Muscle layer of colon (tissue), 2 donors: ENCODE results near the gene CRNN.

Experiments
- H3K27ac ChIP-seq: one replicate; pipeline ENCODE4 v1.7.0; 2013; ENCODE audit warnings: low read depth, mild to moderate bottlenecking, low read length, moderate library complexity
- H3K27me3 ChIP-seq, 2 donors: one replicate each; pipeline ENCODE4 v1.7.0; 2013; ENCODE audit warnings: low read length in 2 of 2, mild to moderate bottlenecking in 2 of 2; ENCODE audit not compliant: insufficient read depth in 2 of 2, control insufficient read depth in 1 of 2
- H3K36me3 ChIP-seq: one replicate; pipeline ENCODE4 v1.7.0; 2013; ENCODE audit warnings: mild to moderate bottlenecking, low read length; ENCODE audit not compliant: insufficient read depth
- H3K4me1 ChIP-seq: one replicate; pipeline ENCODE4 v1.7.0; 2013; ENCODE audit warnings: mild to moderate bottlenecking, low read length; ENCODE audit not compliant: insufficient read depth
- H3K4me3 ChIP-seq, 2 donors: one replicate each; pipeline ENCODE4 v1.7.0; 2013; ENCODE audit warnings: low read length in 2 of 2, low read depth in 1 of 2, mild to moderate bottlenecking in 1 of 2, moderate library complexity in 1 of 2
- H3K9ac ChIP-seq: one replicate; pipeline ENCODE4 v1.7.0; 2013; ENCODE audit warnings: low read length
- H3K9me3 ChIP-seq: one replicate; pipeline ENCODE4 v1.7.0; 2013; ENCODE audit warnings: mild to moderate bottlenecking, low read length
- donor health status: abdominal sarcoma.
- donor health status: Adenocarcinoma of cecum.

The CRNN gene

GRCh38 chr1:152415454-152416227 is 1.6 kb upstream of the CRNN start:
- H3K27me3 ChIP-seq = no peaks in the 10 kb centered on the region
- peaks cover 7% of the 10 kb centered on the region for H3K4me1 ChIP-seq
- no peaks in the 10 kb centered on the region for H3K36me3 ChIP-seq
- H3K9ac ChIP-seq = no peak overlapping the region
- no peak overlapping the region for H3K4me3 ChIP-seq
- no peaks in the 10 kb centered on the region for H3K9me3 ChIP-seq
- no peak overlapping the region for H3K27ac ChIP-seq

GRCh38 chr1:152412756-152413155 is 1.3 kb downstream of the CRNN start:
- no peaks in the 10 kb centered on the region for H3K27me3 ChIP-seq
- H3K9me3 ChIP-seq = no peaks in the 10 kb centered on the region
- H3K27ac ChIP-seq = no peak overlapping the region
- H3K9ac ChIP-seq = no peak overlapping the region
- no peak overlapping the region for H3K4me3 ChIP-seq
- no peaks in the 10 kb centered on the region for H3K36me3 ChIP-seq
- H3K4me1 ChIP-seq = peaks cover 12% of the 10 kb centered on the region

- Histone ChIP-seq H3K9ac (no peak overlapping the region), H3K27ac (no peak overlapping the region), H3K36me3 (no peaks in the 10 kb centered on the region), H3K4me3 (no peak overlapping the region), H3K4me1 (peaks cover 12% of the 10 kb centered on the region), H3K9me3 (no peaks in the 10 kb centered on the region), H3K27me3 (no peaks in the 10 kb centered on the region)
These were observed 2.9 kb downstream of the CRNN start for GRCh38 chr1:152411134-152411533.

- Histone ChIP-seq H3K4me1 (peaks cover 12% of the 10 kb centered on the region), H3K9ac (no peak overlapping the region), H3K27ac (no peak overlapping the region), H3K36me3 (no peaks in the 10 kb centered on the region), H3K9me3 (no peaks in the 10 kb centered on the region), H3K27me3 (no peaks in the 10 kb centered on the region), H3K4me3 (no peak overlapping the region)
These were observed 3.5 kb downstream of the CRNN start for GRCh38 chr1:152410599-152410998.

- no peaks in the 10 kb centered on the region for H3K36me3 ChIP-seq
- no peaks in the 10 kb centered on the region for H3K9me3 ChIP-seq
- H3K27me3 ChIP-seq = no peaks in the 10 kb centered on the region
- peaks cover 12% of the 10 kb centered on the region for H3K4me1 ChIP-seq
- no peak overlapping the region for H3K4me3 ChIP-seq
- H3K9ac ChIP-seq = no peak overlapping the region
- no peak overlapping the region for H3K27ac ChIP-seq
These were observed 4.0 kb downstream of the CRNN start for GRCh38 chr1:152410028-152410427.

GRCh38 chr1:152408664-152409063 is 5.4 kb downstream of the CRNN start:
- Histone ChIP-seq H3K27me3 (no peaks in the 10 kb centered on the region), H3K27ac (no peak overlapping the region), H3K9ac (no peak overlapping the region), H3K4me1 (peaks cover 12% of the 10 kb centered on the region), H3K36me3 (no peaks in the 10 kb centered on the region), H3K4me3 (no peak overlapping the region), H3K9me3 (no peaks in the 10 kb centered on the region)

- Histone ChIP-seq H3K4me3 (no peak overlapping the region), H3K36me3 (no peaks in the 10 kb centered on the region), H3K9me3 (no peaks in the 10 kb centered on the region), H3K4me1 (no peaks in the 10 kb centered on the region), H3K9ac (no peak overlapping the region), H3K27me3 (no peaks in the 10 kb centered on the region), H3K27ac (no peak overlapping the region)
These were observed 15.0 kb downstream of the CRNN start for GRCh38 chr1:152398812-152399698.

- H3K27me3 ChIP-seq = no peaks in the 10 kb centered on the region
These were observed 16.6 kb downstream of the CRNN start for GRCh38 chr1:152397474-152397873.

GRCh38 chr1:152394151-152394550 is 19.9 kb downstream of the CRNN start:
- Histone ChIP-seq H3K27me3 (no peaks in the 10 kb centered on the region), H3K4me3 (no peak overlapping the region), H3K27ac (no peak overlapping the region), H3K4me1 (no peaks in the 10 kb centered on the region), H3K9ac (no peak overlapping the region), H3K9me3 (no peaks in the 10 kb centered on the region), H3K36me3 (no peaks in the 10 kb centered on the region)

More at GRCh38 chr1:152397474-152397873, 16.6 kb downstream of the CRNN start:
- no peak overlapping the region for H3K4me3 ChIP-seq
- H3K27ac ChIP-seq = no peak overlapping the region
- H3K9me3 ChIP-seq = no peaks in the 10 kb centered on the region
- no peaks in the 10 kb centered on the region for H3K36me3 ChIP-seq
- H3K4me1 ChIP-seq = no peaks in the 10 kb centered on the region
- no peak overlapping the region for H3K9ac ChIP-seq

- Histone ChIP-seq H3K9ac (no peak overlapping the region), H3K27ac (no peak overlapping the region), H3K4me1 (no peaks in the 10 kb centered on the region), H3K4me3 (no peak overlapping the region), H3K9me3 (no peaks in the 10 kb centered on the region), H3K36me3 (no peaks in the 10 kb centered on the region), H3K27me3 (no peaks in the 10 kb centered on the region)
These were observed 21.2 kb downstream of the CRNN start for GRCh38 chr1:152392909-152393308.

- Histone ChIP-seq H3K36me3 (no peaks in the 10 kb centered on the region), H3K4me3 (no peak overlapping the region), H3K9ac (no peak overlapping the region), H3K27ac (no peak overlapping the region), H3K4me1 (no peaks in the 10 kb centered on the region), H3K27me3 (no peaks in the 10 kb centered on the region), H3K9me3 (no peaks in the 10 kb centered on the region)
These were observed 25.2 kb downstream of the CRNN start for GRCh38 chr1:152388889-152389288.
